Muscle layer of duodenum (tissue), 2 donors: ENCODE results near the gene LHX1.

Experiments
- H3K27ac ChIP-seq: one replicate; pipeline ENCODE4 v1.7.0; 2013; ENCODE audit warnings: mild to moderate bottlenecking, low read length
- H3K27me3 ChIP-seq: one replicate; pipeline ENCODE4 v1.7.0; 2013; ENCODE audit warnings: low read depth, mild to moderate bottlenecking, control low read depth, low read length
- H3K36me3 ChIP-seq, 2 donors: one replicate each; pipeline ENCODE4 v1.7.0; 2013; ENCODE audit warnings: low read length in 2 of 2, control low read depth in 1 of 2, mild to moderate bottlenecking in 1 of 2; ENCODE audit not compliant: insufficient read depth in 2 of 2, control insufficient read depth in 1 of 2
- H3K4me1 ChIP-seq, 2 donors: one replicate each; pipeline ENCODE4 v1.7.0; 2013; ENCODE audit warnings: low read length in 2 of 2, mild to moderate bottlenecking in 2 of 2, control low read depth in 1 of 2, moderate library complexity in 1 of 2; ENCODE audit not compliant: insufficient read depth in 2 of 2, control insufficient read depth in 1 of 2
- H3K4me3 ChIP-seq, 2 donors: one replicate each; pipeline ENCODE4 v1.7.0; 2013; ENCODE audit warnings: low read length in 2 of 2, low read depth in 1 of 2, mild to moderate bottlenecking in 1 of 2
- H3K9me3 ChIP-seq, 2 donors: one replicate each; pipeline ENCODE4 v1.7.0; 2013; ENCODE audit warnings: low read length in 2 of 2, control low read depth in 1 of 2, mild to moderate bottlenecking in 1 of 2; ENCODE audit not compliant: control insufficient read depth in 1 of 2
- donor health status: healthy.

The LHX1 gene

GRCh38 chr17:36942019-36942599, 4.8 kb downstream of the LHX1 start:
- Histone ChIP-seq H3K36me3 (no peaks in the 10 kb centered on the region), H3K4me1 (peaks cover 0 to 40% of the 10 kb centered on the region in 2 donors), H3K27ac (no peak overlapping the region), H3K9me3 (no peaks in the 10 kb centered on the region), H3K27me3 (peaks cover 96% of the 10 kb centered on the region), H3K4me3 (peak overlapping the region in 1 of 2 donors; percentile 37)

GRCh38 chr17:36942631-36943125, 5.4 kb downstream of the LHX1 start:
- peaks cover 0 to 35% of the 10 kb centered on the region in 2 donors for H3K4me1 ChIP-seq
- peaks cover 94% of the 10 kb centered on the region for H3K27me3 ChIP-seq
- H3K27ac ChIP-seq: no peak overlapping the region
- H3K36me3 ChIP-seq: no peaks in the 10 kb centered on the region
- H3K4me3 ChIP-seq: peak overlapping the region in 1 of 2 donors; percentile 37
- no peaks in the 10 kb centered on the region for H3K9me3 ChIP-seq

GRCh38 chr17:36943250-36944191, 6.2 kb downstream of the LHX1 start:
- Histone ChIP-seq H3K4me3 (no peak overlapping the region), H3K36me3 (no peaks in the 10 kb centered on the region), H3K27me3 (peaks cover 86% of the 10 kb centered on the region), H3K27ac (no peak overlapping the region), H3K4me1 (peaks cover 4 to 30% of the 10 kb centered on the region in 2 donors), H3K9me3 (no peaks in the 10 kb centered on the region)

DNA sequence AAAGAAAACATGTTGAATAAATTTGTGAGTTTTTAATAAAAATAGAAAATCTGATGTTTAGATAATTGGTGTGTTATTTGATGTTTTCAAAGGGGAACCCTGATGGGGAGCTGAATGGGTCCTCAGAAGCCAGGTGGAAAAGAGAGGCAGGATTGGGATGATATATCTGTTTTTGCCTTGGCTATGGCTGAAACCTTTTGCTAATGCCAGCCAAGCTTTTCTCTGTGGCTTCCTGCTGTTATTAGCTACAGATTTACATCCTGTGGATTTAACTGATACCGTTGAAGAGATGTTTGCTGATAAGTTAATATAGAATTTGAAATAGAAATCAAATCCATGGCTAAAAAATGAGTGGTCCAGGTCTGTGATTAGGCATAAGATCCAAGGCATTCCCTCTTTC, 7.3 kb downstream of the LHX1 start:
- H3K27me3 ChIP-seq: peaks cover 75% of the 10 kb centered on the region
- no peaks in the 10 kb centered on the region for H3K36me3 ChIP-seq
- no peak overlapping the region for H3K4me3 ChIP-seq
- H3K4me1 ChIP-seq: peaks cover 4 to 23% of the 10 kb centered on the region in 2 donors
- H3K9me3 ChIP-seq: no peaks in the 10 kb centered on the region
- no peak overlapping the region for H3K27ac ChIP-seq

DNA sequence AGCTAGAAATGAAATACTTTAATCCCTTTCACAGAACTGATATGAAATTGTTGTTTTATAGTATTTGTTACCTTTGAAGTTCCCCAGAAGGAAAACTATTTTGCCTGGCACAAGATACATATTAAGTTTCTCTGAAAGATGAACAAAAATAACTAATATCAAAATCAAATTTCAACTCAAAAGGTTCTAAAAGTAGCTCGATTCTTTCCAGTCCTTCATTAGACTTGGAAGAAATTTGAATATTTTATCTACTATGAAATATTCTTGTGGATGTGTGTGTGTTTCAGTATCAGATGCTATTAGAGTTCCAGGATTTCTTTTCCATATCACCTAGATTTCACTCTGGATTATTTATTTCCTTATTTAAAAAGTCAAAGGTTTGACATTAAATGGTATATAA, 7.9 kb downstream of the LHX1 start:
- Histone ChIP-seq H3K4me3 (no peak overlapping the region), H3K36me3 (no peaks in the 10 kb centered on the region), H3K4me1 (peaks cover 9 to 22% of the 10 kb centered on the region in 2 donors), H3K27me3 (peaks cover 71% of the 10 kb centered on the region), H3K27ac (no peak overlapping the region), H3K9me3 (no peaks in the 10 kb centered on the region)

GRCh38 chr17:36945959-36946725, 8.9 kb downstream of the LHX1 start:
- peaks cover 10 to 15% of the 10 kb centered on the region in 2 donors for H3K4me1 ChIP-seq
- peaks cover 61% of the 10 kb centered on the region for H3K27me3 ChIP-seq
- H3K36me3 ChIP-seq: no peaks in the 10 kb centered on the region
- H3K4me3 ChIP-seq: no peak overlapping the region
- no peaks in the 10 kb centered on the region for H3K9me3 ChIP-seq
- no peak overlapping the region for H3K27ac ChIP-seq

DNA sequence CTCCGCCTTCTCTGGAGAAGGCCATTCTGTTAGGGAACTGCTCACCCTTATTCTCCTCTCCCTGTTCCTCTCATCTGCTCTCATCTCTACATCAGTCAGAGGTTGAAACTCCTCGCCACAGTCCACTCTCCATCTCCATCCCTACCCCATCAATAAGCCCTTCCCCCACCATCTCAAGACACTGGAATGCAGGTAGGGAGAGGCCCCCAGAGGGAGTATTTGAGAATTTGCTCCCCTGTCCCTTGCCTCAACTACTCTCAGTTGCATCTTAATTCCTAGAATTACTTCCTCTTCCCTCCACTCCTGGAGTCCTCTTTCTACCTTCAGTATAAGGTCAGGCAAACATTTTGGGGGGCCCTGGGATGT, 9.4 kb downstream of the LHX1 start:
- no peak overlapping the region for H3K27ac ChIP-seq
- H3K27me3 ChIP-seq: peaks cover 55% of the 10 kb centered on the region
- H3K4me3 ChIP-seq: no peak overlapping the region
- peaks cover 0 to under 1% of the 10 kb centered on the region in 2 donors for H3K36me3 ChIP-seq
- no peaks in the 10 kb centered on the region for H3K9me3 ChIP-seq
- H3K4me1 ChIP-seq: peaks cover 10 to 15% of the 10 kb centered on the region in 2 donors

DNA sequence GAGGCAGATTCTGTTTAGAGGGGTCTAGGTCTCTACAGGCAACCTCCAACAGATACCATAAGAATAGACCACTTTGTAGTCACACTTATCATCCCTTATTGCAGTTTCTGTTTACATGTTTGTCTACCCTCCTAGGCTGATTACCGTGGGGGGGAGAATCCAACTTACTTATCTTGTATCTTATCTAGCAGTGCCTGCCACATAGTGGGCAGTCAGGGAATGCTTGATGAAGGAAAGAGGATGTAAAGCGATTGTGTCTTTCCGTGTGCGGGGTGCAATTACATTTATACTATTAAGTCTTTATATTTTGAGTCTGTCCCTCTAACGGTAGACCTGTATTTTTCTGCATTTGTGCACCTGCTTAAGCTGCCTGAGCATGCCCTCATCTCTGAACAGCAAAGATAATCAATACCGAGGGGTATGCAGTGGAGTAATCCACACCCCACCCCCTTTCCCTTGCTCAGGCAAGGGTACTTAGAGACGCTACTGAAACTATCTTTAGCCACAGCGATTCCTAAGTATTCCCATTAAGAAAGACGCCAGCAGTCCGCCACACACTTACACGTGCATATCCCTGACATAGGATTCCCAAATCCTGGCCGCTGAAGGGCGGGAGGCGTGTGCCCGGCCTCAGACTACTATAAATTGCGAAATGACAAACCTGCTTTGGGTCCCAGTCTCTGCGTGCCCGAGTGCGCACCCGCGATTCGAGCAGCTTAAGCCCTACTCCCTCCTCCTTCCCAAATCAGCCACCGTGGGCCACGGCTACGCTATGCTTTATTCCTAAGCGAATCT, 10.8 kb downstream of the LHX1 start:
- Histone ChIP-seq H3K27me3 (peaks cover 41% of the 10 kb centered on the region), H3K27ac (peak overlapping the region; percentile 63), H3K4me1 (peaks cover 4 to 10% of the 10 kb centered on the region in 2 donors)

DNA sequence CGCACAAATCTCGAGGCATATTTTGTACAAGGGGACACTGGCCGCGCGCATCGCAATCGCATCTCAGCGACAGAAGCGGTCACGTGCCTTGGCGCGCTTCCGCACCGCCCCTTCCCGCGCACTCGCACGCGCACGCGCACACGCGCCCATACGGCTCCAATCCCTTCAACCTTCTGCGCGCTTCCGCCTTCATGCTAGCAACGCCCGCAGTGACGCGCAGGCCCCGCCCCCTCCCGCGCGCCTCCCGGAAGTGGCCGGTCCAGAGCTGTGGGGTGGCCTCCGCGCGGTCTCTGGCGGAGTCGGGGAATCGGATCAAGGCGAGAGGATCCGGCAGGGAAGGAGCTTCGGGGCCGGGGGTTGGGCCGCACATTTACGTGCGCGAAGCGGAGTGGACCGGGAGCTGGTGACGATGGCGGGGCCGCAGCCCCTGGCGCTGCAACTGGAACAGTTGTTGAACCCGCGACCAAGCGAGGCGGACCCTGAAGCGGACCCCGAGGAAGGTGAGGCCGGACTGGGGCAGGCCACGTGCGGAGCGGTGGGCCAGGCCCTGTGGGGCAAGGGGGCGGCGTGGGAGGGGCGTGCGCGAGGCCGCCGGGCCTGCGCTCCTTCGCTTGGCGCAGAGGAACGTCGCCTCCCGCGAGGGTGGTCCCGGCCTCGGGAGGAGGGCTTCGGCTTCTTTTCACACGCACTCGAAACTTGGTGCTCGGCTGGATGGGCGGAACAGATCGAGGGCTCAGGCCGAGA, 11.6 kb downstream of the LHX1 start, which contains the start of gene AATF:
Gene AATF (plus strand): TSS at position 238 of the 744 bp plus-strand sequence. CDS start 172 bp downstream, at position 410.
- H3K27ac ChIP-seq: peak within 1 kb of the TSS; percentile 72
- H3K9me3 ChIP-seq: no peaks in the 10 kb centered on the region
- peaks cover 10 to 21% of the 10 kb centered on the region in 2 donors for H3K36me3 ChIP-seq
- peaks cover 33% of the 10 kb centered on the region for H3K27me3 ChIP-seq
- H3K4me3 ChIP-seq: peak within 1 kb of the TSS; percentile 83 to 86
- peaks cover 4 to 10% of the 10 kb centered on the region in 2 donors for H3K4me1 ChIP-seq

More for the DNA sequence above, 10.8 kb downstream of the LHX1 start:
- H3K9me3 ChIP-seq: no peaks in the 10 kb centered on the region
- H3K36me3 ChIP-seq: peaks cover 3 to 13% of the 10 kb centered on the region in 2 donors
- H3K4me3 ChIP-seq: peak overlapping the region; percentile 83 to 86

GRCh38 chr17:36949461-36949927, 12.2 kb downstream of the LHX1 start:
- H3K4me3 ChIP-seq: peak overlapping the region; percentile 83 to 86
- peaks cover 4 to 10% of the 10 kb centered on the region in 2 donors for H3K4me1 ChIP-seq
- peak overlapping the region; percentile 72 for H3K27ac ChIP-seq
- no peaks in the 10 kb centered on the region for H3K9me3 ChIP-seq
- H3K27me3 ChIP-seq: peaks cover 30% of the 10 kb centered on the region
- H3K36me3 ChIP-seq: peaks cover 16 to 27% of the 10 kb centered on the region in 2 donors
